HG03139 (cell line): ENCODE data around the gene ADNP2.
"Not testable (repeated sequence)": the region's sequence is repeated elsewhere in the genome, so short reads cannot be mapped to it uniquely, and the experiment has no call there.

Source experiments
- ATAC-seq: cut with Tn5 transposase; IDR thresholded peaks from one replicate; pipeline ENCODE4 v1.9.1; 2021; ENCODE audit not compliant: unreplicated experiment

The ADNP2 gene

DNA sequence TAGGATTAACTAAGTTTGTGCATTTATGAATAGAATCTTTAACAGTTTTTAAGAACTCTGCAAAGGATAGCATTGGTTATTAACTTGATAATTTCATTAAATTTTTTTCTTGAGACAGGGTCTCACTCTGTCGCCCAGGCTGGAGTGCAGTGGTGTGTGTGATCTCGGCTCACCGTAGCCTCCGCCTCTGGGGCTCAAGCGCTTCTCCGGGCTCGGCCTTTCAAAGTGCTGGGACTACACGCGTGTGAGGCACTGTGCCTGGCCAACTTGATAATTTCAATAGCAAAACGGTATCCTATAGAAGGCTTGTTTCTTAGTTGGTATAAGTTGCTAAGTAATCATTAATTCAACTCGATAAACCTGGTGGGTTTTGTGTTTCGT lies 38.0 kb downstream of the ADNP2 start:
- peak; percentile 19 for ATAC-seq

GRCh38 chr18:80147418-80148325 lies 38.6 kb downstream of the ADNP2 start:
- ATAC-seq, result peak; percentile 67

DNA sequence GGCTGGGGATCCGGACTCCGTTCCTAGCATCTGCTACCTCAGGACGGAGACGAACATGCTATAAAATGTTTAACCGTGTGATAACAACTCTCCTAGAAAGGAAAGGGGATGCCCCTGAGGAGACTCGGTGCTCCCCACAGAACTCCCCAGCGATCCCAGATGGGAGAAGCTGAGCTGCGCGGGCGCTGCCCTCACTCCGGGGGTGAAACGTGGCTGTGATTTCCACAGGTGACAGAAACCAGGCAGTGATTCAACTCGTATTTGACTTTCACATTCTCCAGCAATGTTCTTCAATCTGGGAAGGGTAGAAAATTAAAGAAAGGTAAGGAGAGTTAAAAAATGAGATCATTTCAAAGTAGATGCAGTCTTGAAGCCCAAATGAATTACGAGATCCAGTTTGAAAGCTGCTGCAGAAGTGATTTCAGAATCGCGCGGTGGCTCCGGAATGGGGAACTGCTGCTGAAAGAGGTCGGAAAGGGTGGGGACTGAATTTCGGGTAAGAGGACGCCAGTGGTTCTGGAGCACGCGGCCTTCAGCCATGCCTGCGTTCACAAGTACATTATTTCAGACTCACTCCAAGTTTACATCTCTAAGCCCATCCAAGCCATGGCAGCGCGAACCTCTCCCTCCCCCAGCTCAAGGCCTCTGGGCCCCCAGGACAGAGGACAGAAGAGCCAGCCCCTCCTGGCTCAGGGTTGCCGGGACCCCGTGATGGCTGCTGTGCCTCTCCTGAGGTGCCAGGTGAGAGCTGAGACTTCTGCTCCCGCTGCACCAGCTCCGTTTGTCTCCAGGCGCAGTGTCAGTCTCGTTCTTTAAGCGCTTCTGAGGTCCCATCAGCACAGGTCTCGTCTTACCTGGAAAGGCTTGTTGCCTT lies 39.5 kb downstream of the ADNP2 start:
- ATAC-seq, result no peak

DNA sequence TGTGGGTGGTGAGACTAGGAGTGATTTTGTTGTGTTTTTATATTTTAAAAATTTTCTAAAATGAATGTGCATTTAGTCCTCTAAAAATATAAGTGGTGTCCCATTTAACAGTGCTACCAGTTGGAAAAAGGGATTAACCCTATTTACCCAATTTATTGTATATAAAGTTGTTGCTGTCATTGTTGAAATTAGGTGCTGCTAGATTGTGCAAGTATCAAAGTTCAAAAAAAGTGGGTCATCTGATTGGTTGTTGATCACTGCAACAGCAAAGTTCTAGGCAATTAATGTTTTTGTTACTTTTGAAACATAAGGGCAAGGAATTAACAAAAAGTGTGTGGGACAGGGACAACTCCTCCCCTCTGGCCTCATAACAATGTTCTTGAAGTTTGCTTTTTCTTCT lies 40.6 kb downstream of the ADNP2 start:
- no peak for ATAC-seq

DNA sequence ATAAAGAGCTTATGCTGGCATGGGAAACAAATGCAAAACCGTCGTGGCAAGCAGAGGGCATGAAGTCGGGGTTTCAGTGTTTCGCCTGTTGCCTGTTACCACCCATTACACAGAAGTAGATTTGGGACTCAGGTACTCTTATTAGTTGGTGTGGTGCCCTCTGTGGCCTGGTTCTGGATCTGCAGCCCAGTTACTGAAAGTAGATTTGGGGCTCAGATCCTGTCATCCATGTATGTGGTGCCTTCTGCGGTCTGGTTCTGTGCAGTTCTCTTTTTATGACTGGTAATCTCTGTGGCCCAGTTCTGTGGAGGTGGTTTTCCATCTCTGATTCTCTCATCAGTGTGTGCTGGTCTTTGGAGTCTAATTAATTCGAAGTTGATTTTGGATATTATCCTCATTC lies 45.2 kb downstream of the ADNP2 start:
- peak; percentile 56 for ATAC-seq

- no peak for ATAC-seq
Observed at GRCh38 chr18:80157708-80158343, 48.8 kb downstream of the ADNP2 start.

DNA sequence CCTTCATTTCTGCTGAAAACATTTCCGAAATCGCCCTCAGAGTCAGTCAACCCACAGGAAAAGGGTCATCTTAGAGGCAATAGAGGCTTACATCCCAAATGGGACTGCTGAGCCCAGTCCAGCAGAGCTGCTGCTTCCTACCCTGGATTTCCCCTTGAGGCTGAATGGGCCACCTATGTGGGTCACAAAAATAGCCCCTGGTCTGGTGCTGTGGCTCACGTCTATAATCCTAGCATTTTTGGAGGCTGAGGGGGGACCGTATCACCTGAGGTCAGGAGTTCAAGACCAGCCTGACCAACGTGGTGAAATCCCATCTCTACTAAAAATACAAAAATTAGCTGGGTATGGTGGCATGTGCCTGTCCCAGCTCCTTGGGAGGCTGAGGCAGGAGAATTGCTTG lies 49.3 kb downstream of the ADNP2 start:
- ATAC-seq, result no peak

DNA sequence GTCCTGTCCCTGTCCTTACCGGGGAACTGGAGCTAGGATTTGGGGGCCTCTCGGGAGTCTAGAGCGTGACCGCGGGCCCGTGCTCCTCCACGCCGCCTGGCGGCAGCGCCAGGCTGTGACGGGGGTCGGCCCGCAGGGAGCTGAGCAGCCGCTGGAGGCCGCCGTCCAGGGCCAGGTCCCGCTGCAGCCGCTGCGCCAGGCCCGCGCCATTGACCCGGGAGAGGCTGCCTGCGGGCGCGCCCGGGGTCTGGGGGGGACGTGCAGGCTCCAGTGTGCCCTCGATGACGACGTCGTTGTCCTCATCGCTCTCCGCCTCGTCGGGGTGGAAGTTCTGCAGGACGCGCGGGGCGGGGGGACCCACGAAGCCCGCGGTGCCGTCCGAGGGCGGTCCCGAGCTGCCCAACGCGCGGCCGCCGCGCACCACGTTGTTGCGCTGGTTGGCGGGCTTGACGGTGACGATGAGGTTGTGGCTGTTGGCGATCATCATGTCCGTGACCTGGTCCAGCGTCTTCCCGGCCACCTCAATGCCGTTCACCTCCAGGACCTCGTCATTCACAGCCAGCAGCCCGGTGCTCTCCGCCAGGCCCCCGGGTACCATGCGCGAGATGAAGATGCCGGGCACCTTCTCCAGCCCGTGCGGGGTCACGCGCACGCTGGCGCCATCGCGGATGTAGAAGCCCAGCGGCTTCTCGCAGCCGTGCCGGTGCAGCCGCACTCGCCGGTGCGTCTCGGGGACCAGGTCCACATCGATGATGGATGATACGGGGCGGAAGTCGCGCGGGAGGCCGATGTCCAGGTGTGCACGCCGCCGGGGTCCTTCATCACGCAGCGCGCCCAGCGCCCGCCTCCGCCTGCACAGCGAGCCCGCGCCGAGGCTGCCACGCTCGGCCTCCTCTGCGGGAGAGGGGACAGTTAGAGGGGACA lies 50.9 kb downstream of the ADNP2 start:
- ATAC-seq, result peak; percentile 77

DNA sequence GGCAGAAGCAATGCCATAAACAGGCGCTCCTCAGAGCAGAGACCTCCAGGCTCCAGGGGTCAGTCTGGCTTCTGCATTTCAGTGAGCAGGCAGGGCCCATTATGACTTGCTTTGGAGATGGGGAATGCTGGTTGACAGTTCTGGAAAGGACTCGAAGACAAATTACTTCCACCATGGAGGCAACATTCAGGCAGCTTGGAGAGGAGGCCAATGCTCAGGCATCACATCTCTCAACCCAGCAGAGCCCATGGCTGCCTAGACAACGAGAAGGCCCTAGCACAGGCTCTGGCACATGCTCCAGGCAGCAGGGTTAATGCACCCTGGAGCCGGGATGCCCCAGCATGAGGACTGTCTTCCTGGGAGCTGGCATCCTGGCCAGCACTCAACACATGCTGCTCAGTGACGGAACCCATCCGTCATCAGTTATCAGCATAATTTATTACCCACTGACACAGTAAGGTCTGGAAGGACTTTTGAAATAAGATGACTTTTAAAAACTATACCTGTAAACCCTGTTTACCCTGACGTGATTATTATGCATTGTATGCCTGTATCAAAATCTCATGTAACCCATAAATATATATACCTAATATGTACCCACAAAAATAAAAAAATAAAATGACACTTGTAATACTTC lies 52.8 kb downstream of the ADNP2 start:
- ATAC-seq, result no peak

DNA sequence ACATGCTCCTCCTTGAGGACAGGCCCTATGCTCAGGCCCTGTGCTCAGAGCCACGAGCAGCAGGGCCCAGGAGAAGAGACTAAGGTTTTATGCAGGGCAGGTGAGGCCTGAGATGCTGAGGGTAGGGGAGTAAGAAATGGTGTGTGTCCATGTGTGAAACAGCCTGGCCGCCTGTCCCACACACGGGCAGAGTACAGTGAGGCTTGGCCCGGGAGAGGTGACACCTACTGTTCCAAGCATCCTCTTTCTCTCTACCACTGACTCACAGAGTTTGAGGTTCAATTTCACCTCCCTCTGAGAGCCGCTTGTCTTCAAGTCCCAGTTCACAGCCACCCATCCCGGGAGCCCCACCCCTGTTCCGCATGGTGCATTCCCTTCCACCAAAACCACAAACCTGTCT lies 54.1 kb downstream of the ADNP2 start:
- no peak for ATAC-seq

GRCh38 chr18:80164727-80165355 lies 55.8 kb downstream of the ADNP2 start:
- ATAC-seq, result not testable (repeated sequence)

- ATAC-seq, result no peak
Observed at GRCh38 chr18:80166240-80166639, 57.2 kb downstream of the ADNP2 start.

DNA sequence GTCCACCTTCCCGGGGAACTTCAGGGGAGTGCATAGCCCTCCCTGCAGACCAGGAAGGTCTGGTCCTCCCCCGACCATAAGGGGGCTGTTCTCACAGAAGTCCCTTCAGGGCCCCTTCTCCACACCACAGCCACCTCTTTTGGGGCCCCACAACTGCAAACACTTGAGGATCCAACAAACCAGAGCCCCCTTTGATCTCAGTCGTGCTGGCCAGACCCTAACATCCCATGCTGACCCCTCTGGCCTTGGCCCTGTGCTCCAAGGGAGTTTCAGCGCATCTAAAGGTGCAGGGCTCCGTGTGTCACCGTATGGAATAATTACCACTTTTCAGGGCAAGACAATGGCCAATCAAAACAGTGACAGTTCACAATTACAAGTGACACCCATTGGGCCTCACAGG lies 57.7 kb downstream of the ADNP2 start:
- ATAC-seq, result no peak

- no peak for ATAC-seq
Observed at GRCh38 chr18:80167331-80167730, 58.3 kb downstream of the ADNP2 start.

- ATAC-seq, result no peak
Observed at GRCh38 chr18:80167931-80168330, 58.9 kb downstream of the ADNP2 start.

GRCh38 chr18:80168346-80168745 lies 59.3 kb downstream of the ADNP2 start:
- ATAC-seq, result no peak

GRCh38 chr18:80168982-80169381 lies 59.9 kb downstream of the ADNP2 start:
- no peak for ATAC-seq

- ATAC-seq, result no peak
Observed at GRCh38 chr18:80169607-80170006, 60.5 kb downstream of the ADNP2 start.

DNA sequence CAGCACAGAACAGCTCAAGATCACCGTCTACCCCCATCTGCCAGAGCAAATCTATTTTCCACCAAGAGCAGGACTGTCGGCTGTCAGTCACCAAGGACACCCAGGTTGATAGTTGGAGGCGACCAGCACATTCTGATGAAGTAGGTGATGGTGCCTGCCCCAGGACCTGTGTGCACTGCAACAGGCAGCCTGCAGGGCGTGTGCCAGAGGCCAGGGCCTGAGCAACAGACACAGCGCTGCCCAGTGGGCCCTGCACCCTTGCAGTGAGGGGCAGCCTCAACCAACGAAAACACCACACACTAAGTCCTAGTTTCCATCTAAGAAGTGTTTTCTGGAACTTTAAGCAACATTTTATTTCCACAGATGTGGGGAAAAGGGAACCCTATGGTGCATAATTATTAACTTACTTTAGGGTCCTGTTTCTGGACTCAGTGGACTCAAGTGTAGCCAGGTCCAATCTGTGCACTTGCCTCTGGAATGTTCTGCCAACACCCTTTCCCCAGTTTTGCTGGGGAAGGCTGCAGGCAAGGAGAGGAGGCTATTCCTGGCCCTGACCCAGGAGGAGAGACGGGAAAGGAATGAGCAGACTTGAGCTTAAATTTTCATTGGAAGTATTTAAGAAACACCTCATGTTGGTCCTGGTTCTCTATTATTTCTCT lies 61.5 kb downstream of the ADNP2 start:
- ATAC-seq, result no peak
